GM23338 (cell line): ENCODE results near the gene POLR3E. TPM values are rescaled to one million over a fixed set of nuclear protein-coding genes. Genes with fewer than 3 reads are reported as not detected.

ENCODE experiments used
- ATAC-seq: fragments of 200-7000 bp; cut with Tn5 transposase; 3 replicates; pipeline ENCODE4 v1.9.1; 2020
- DNase-seq: peaks from one replicate; pipeline ENCODE4 v3.0.0-alpha.2; 2015; ENCODE audit warnings: low spot score
- H2AFZ ChIP-seq: fragments of 200-600 bp; sonication (generic); 2 replicates; pipeline ENCODE4 v1.8.0; 2016; ENCODE audit warnings: antibody characterized with exemption, mild to moderate bottlenecking, moderate library complexity
- H3F3A ChIP-seq: fragments of 200-600 bp; sonication (generic); replicated peaks from 2 replicates; pipeline ENCODE4 v1.8.0; 2017; ENCODE audit warnings: antibody characterized with exemption, mixed run types, low read depth
- H3K27ac ChIP-seq: fragments of 200-600 bp; sonication (generic); 2 replicates; pipeline ENCODE4 v1.6.1; 2016; ENCODE audit warnings: low read depth
- H3K27me3 ChIP-seq: fragments of 200-600 bp; sonication (generic); 2 replicates; pipeline ENCODE4 v1.8.0; 2016; ENCODE audit warnings: mild to moderate bottlenecking, mixed run types, moderate library complexity; ENCODE audit not compliant: insufficient read depth
- H3K36me3 ChIP-seq: fragments of 200-600 bp; sonication (generic); 2 replicates; pipeline ENCODE4 v1.8.0; 2016; ENCODE audit warnings: mild to moderate bottlenecking; ENCODE audit not compliant: insufficient read depth
- H3K4me1 ChIP-seq: fragments of 200-600 bp; sonication (generic); 2 replicates; pipeline ENCODE4 v1.8.0; 2016; ENCODE audit warnings: mild to moderate bottlenecking, moderate library complexity; ENCODE audit not compliant: insufficient read depth
- H3K4me2 ChIP-seq: fragments of 200-600 bp; sonication (generic); 2 replicates; pipeline ENCODE4 v1.7.1; 2017; ENCODE audit warnings: mixed run types
- H3K4me3 ChIP-seq: fragments of 200-600 bp; sonication (generic); 2 replicates; pipeline ENCODE4 v1.6.1; 2016; ENCODE audit warnings: mixed run types
- H3K79me2 ChIP-seq: fragments of 200-600 bp; sonication (generic); replicated peaks from 2 replicates; pipeline ENCODE4 v1.8.0; 2017; ENCODE audit warnings: mild to moderate bottlenecking; ENCODE audit not compliant: insufficient read depth
- H3K9me2 ChIP-seq: fragments of 200-600 bp; sonication (generic); 2 replicates; pipeline ENCODE4 v1.8.0; 2017; ENCODE audit not compliant: insufficient read depth
- H4K20me1 ChIP-seq: fragments of 200-600 bp; sonication (generic); replicated peaks from 2 replicates; pipeline ENCODE4 v1.8.0; 2017; ENCODE audit warnings: mild to moderate bottlenecking; ENCODE audit not compliant: insufficient read depth
- H3K27ac Mint-ChIP-seq: 2 replicates; pipeline ENCODE4 v1.8.0; 2020; ENCODE audit warnings: inconsistent platforms, mild to moderate bottlenecking, moderate library complexity, mixed read lengths
- H3K27me3 Mint-ChIP-seq: 3 replicates; pipeline ENCODE4 v1.8.0; 2022; ENCODE audit warnings: low read depth, mild to moderate bottlenecking, moderate library complexity, mixed read lengths, inconsistent platforms; ENCODE audit not compliant: insufficient read depth, poor library complexity
- H3K36me3 Mint-ChIP-seq: 3 replicates; pipeline ENCODE4 v1.8.0; 2021; ENCODE audit warnings: low read depth, mild to moderate bottlenecking, inconsistent platforms, moderate library complexity, mixed read lengths
- H3K4me1 Mint-ChIP-seq: 3 replicates; pipeline ENCODE4 v1.8.0; 2020; ENCODE audit warnings: mild to moderate bottlenecking, inconsistent platforms, mixed read lengths
- H3K4me3 Mint-ChIP-seq: 3 replicates; pipeline ENCODE4 v1.8.0; 2021; ENCODE audit warnings: moderate library complexity, mild to moderate bottlenecking, inconsistent platforms, mixed read lengths
- H3K9me3 Mint-ChIP-seq: 3 replicates; pipeline ENCODE4 v1.8.0; 2020; ENCODE audit warnings: moderate library complexity, mild to moderate bottlenecking, inconsistent platforms, mixed read lengths
- CREB1 ChIP-seq: fragments of 250-450 bp; sonication (Bioruptor Pico); IDR thresholded peaks from 2 replicates; pipeline ENCODE4 v1.5.0; 2020; ENCODE audit warnings: low read depth, mild to moderate bottlenecking, moderate library complexity
- CTCF ChIP-seq, 2 experiments: fragments of 200-600 bp in 1 of 2; sonication (generic) in 1 of 2; conservative IDR thresholded peaks; 2 replicates each; pipeline versions ENCODE4 v1.5.1 to v1.6.1; 2016 to 2017; ENCODE audit warnings: antibody characterized with exemption in 2 of 2, low read depth in 2 of 2, mild to moderate bottlenecking in 2 of 2, moderate library complexity in 1 of 2
- ETS1 ChIP-seq: IDR thresholded peaks from 2 replicates; pipeline ENCODE4 v1.6.1; 2016; ENCODE audit warnings: antibody characterized with exemption
- EZH2 ChIP-seq: fragments of 200-600 bp; sonication (generic); IDR thresholded peaks from one replicate; pipeline ENCODE4 v1.8.0; 2017; ENCODE audit warnings: antibody characterized with exemption, mild to moderate bottlenecking, low read depth; ENCODE audit not compliant: unreplicated experiment
- EZH2phosphoT487 ChIP-seq: fragments of 200-600 bp; sonication (generic); IDR thresholded peaks from one replicate; pipeline ENCODE4 v1.8.1; 2018; ENCODE audit warnings: antibody characterized with exemption; ENCODE audit not compliant: unreplicated experiment
- JUNB ChIP-seq: IDR thresholded peaks from one replicate; pipeline ENCODE4 v1.6.1; 2016; ENCODE audit warnings: antibody characterized with exemption; ENCODE audit not compliant: unreplicated experiment
- NANOG ChIP-seq: IDR thresholded peaks from 2 replicates; pipeline ENCODE4 v1.6.1; 2016; ENCODE audit warnings: antibody characterized with exemption, borderline replicate concordance
- POLR2AphosphoS5 ChIP-seq: IDR thresholded peaks from 2 replicates; pipeline ENCODE4 v1.6.1; 2016; ENCODE audit warnings: antibody characterized with exemption, low read depth
- STAT1 ChIP-seq: IDR thresholded peaks from one replicate; pipeline ENCODE4 v1.6.1; 2016; ENCODE audit warnings: antibody characterized with exemption; ENCODE audit not compliant: unreplicated experiment
- ZNF114 ChIP-seq: fragments of 250-450 bp; sonication (Bioruptor Pico); IDR thresholded peaks from 2 replicates; pipeline ENCODE4 v1.5.0; 2020; ENCODE audit warnings: mild to moderate bottlenecking, moderate library complexity
- polyA plus RNA-seq: library from polyadenylated mRNA; unstranded; fragments of >200 nt; fragmentation: Nextera tagmentation; extraction: Ambion mirVana; gene quantifications from 2 replicates; pipeline ENCODE4 v1.2.1, GENCODE V29; 2016
- total RNA-seq: library from RNA; depleted of rRNA; stranded (reverse); fragments of >200 nt; shearing (Covaris generic); gene quantifications from 2 replicates; pipeline ENCODE4 v1.2.3, GENCODE V29; 2014

Gene POLR3E
- total and polyA plus RNA-seq, 2 experiments from 2014 or later = 62.7 to 141 TPM

- Histone ChIP-seq H3K4me2 (no peak overlapping the region), H3K27me3 (no peaks in the 10 kb centered on the region), H4K20me1 (peaks cover 4% of the 10 kb centered on the region), H2AFZ (no peak overlapping the region), H3K36me3 (peaks cover 20% of the 10 kb centered on the region), H3K4me1 (no peaks in the 10 kb centered on the region), H3K9me2 (no peaks in the 10 kb centered on the region), H3F3A (peaks cover 21% of the 10 kb centered on the region), H3K79me2 (peaks cover 11% of the 10 kb centered on the region), H3K27ac (0 out of 2 replicates have a peak overlapping the region, but pooled peaks have one; percentile 72), H3K4me3 (no peak overlapping the region)
- H3K27me3 Mint-ChIP-seq = peaks cover 11% of the 10 kb centered on the region
- TF ChIP-seq CTCF (conservative IDR thresholded peaks at IDR 0.05; ENCODE audit: low read depth in 2 of 2) = peak; percentile 96 to 99
- no peak for TF ChIP-seq POLR2AphosphoS5
- TF ChIP-seq ETS1 = no peak
- peak; percentile 52 for TF ChIP-seq CREB1 (CRISPR knock-in tag)
- H3K9me3 Mint-ChIP-seq = no peaks in the 10 kb centered on the region
- DNase-seq (peak; percentile 91), ATAC-seq (peak; percentile 80)
- H3K36me3 Mint-ChIP-seq = peaks cover 74% of the 10 kb centered on the region
- no peak overlapping the region for H3K4me3 Mint-ChIP-seq
- H3K4me1 Mint-ChIP-seq = peaks cover 2% of the 10 kb centered on the region; the same call in 1 of the 3 replicates
- peak overlapping the region; percentile 92 for H3K27ac Mint-ChIP-seq
These were observed 24.3 kb downstream of the POLR3E start for GRCh38 chr16:22321340-22322001.

GRCh38 chr16:22322021-22322471, 24.8 kb downstream of the POLR3E start:
- Histone ChIP-seq H3K4me2 (no peak overlapping the region), H3K36me3 (peaks cover 25% of the 10 kb centered on the region), H3K4me3 (no peak overlapping the region), H3K27ac (0 out of 2 replicates have a peak overlapping the region, but pooled peaks have one; percentile 72), H3F3A (peaks cover 21% of the 10 kb centered on the region), H3K79me2 (peaks cover 11% of the 10 kb centered on the region), H4K20me1 (peaks cover 4% of the 10 kb centered on the region), H3K4me1 (no peaks in the 10 kb centered on the region), H3K27me3 (no peaks in the 10 kb centered on the region), H2AFZ (no peak overlapping the region), H3K9me2 (no peaks in the 10 kb centered on the region)
- Mint-ChIP-seq H3K36me3 (peaks cover 76% of the 10 kb centered on the region), H3K4me3 (no peak overlapping the region), H3K27me3 (peaks cover 15% of the 10 kb centered on the region), H3K4me1 (peaks cover 2% of the 10 kb centered on the region; the same call in 1 of the 3 replicates), H3K27ac (peak overlapping the region; percentile 89), H3K9me3 (no peaks in the 10 kb centered on the region)
- ATAC-seq (no peak), DNase-seq (no peak)
- TF ChIP-seq POLR2AphosphoS5 = no peak
- no peak for TF ChIP-seq ETS1
- no peak for TF ChIP-seq ZNF114 (CRISPR knock-in tag)
- no peak for TF ChIP-seq STAT1
- no peak for TF ChIP-seq CTCF (conservative IDR thresholded peaks at IDR 0.05; ENCODE audit: low read depth in 2 of 2)
- TF ChIP-seq EZH2phosphoT487 = no peak
- TF ChIP-seq NANOG = no peak
- no peak for TF ChIP-seq JUNB
- TF ChIP-seq EZH2 = no peak
